Ascending aorta (tissue), 2 donors: ENCODE results near the gene GLUL. TPM values are rescaled to one million over a fixed set of nuclear protein-coding genes. Genes with fewer than 3 reads are reported as not detected.

Experiments
- DNase-seq, 2 donors: peaks; one replicate each; pipeline ENCODE4 v3.0.0-alpha.2; 2019; ENCODE audit warnings: low spot score in 2 of 2
- H3K27ac ChIP-seq, 2 donors: fragments of 200-600 bp; sonication (generic); one replicate each; pipeline ENCODE4 v1.5.1; 2016 to 2017; ENCODE audit warnings: mild to moderate bottlenecking in 1 of 2
- H3K27me3 ChIP-seq: fragments of 200-600 bp; sonication (generic); one replicate; pipeline ENCODE4 v1.5.1; 2017
- H3K36me3 ChIP-seq, 2 donors: fragments of 200-600 bp; sonication (generic); one replicate each; pipeline ENCODE4 v1.5.1; 2016
- H3K4me1 ChIP-seq, 2 donors: fragments of 200-600 bp; sonication (generic); one replicate each; pipeline ENCODE4 v1.5.1; 2016 to 2017; ENCODE audit warnings: mild to moderate bottlenecking in 1 of 2
- H3K4me3 ChIP-seq, 2 donors: fragments of 200-600 bp; sonication (generic); one replicate each; pipeline ENCODE4 v1.5.1; 2016 to 2017; ENCODE audit warnings: mild to moderate bottlenecking in 1 of 2
- H3K9me3 ChIP-seq, 2 donors: fragments of 200-600 bp; sonication (generic); one replicate each; pipeline ENCODE4 v1.5.1; 2016
- intact Hi-C: fragments of 100-400 bp; cut with DNase I; formaldehyde crosslinking; loops from one replicate; pipeline ENCODE4 v1.15.1; 2023
- total RNA-seq: library from RNA; depleted of rRNA; stranded (reverse); fragments of >200 nt; gene quantifications from one replicate; pipeline ENCODE4 v1.1.0, GENCODE V29; 2016
- TF ChIP-seq, protein P1 (sequence below), 3 experiments: fragments of 200-600 bp in 2 of 3; fragments of 450-650 bp in 1 of 3; sonication (generic) in 2 of 3; IDR thresholded peaks; one replicate each; pipeline ENCODE4 v1.5.1; 2016 to 2019; ENCODE audit warnings: antibody characterized with exemption in 3 of 3, mild to moderate bottlenecking in 1 of 3, moderate library complexity in 1 of 3

GLUL gene
- total RNA-seq, 1 donor from 2014 or later, result 1,017 TPM

DNA sequence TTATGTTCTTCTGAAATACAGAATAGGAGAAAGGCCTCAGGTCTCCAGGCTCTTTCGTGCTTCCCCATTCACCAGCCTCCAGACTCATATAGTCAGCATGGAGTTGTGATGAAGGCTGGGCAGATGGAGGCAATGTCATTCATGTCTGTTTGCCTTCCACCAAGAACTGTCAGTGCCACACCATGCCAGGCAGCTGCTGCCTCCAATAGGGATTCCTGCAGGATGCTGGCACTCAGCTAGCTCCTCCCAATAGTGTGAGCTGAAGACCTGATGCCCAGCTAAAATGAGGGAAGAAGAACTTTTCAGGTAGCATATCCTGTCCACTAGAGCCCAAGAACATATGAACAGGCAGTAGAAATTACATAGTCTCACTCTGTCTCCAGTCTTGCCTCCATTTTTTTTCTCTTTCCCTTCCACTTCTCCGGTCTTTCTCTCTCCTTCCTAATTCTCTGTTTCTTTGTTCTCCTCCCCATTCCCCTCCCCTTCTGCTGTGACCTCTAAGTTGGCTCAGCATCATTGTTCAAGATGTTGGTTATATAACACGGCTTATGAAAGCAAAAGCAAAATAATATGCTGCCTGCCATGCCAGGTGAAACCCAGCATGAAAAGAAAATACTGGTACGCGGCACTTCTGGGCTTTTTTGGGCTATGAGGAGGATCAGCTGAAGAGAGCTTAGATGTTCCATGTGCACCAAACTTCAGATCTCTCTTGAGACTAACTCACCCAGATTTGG, 17.3 kb downstream of the GLUL start:
- H3K4me3 ChIP-seq, result no peak overlapping the region
- TF ChIP-seq, protein P1, sequence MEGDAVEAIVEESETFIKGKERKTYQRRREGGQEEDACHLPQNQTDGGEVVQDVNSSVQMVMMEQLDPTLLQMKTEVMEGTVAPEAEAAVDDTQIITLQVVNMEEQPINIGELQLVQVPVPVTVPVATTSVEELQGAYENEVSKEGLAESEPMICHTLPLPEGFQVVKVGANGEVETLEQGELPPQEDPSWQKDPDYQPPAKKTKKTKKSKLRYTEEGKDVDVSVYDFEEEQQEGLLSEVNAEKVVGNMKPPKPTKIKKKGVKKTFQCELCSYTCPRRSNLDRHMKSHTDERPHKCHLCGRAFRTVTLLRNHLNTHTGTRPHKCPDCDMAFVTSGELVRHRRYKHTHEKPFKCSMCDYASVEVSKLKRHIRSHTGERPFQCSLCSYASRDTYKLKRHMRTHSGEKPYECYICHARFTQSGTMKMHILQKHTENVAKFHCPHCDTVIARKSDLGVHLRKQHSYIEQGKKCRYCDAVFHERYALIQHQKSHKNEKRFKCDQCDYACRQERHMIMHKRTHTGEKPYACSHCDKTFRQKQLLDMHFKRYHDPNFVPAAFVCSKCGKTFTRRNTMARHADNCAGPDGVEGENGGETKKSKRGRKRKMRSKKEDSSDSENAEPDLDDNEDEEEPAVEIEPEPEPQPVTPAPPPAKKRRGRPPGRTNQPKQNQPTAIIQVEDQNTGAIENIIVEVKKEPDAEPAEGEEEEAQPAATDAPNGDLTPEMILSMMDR (IDR thresholded peaks at IDR 0.05), result no peak
- intact Hi-C loops, result no loop called here
- no peaks in the 10 kb centered on the region for H3K27me3 ChIP-seq
- no peaks in the 10 kb centered on the region for H3K4me1 ChIP-seq
- DNase-seq, result no peak
- no peaks in the 10 kb centered on the region for H3K9me3 ChIP-seq
- no peak overlapping the region for H3K27ac ChIP-seq
- H3K36me3 ChIP-seq, result no peaks in the 10 kb centered on the region

DNA sequence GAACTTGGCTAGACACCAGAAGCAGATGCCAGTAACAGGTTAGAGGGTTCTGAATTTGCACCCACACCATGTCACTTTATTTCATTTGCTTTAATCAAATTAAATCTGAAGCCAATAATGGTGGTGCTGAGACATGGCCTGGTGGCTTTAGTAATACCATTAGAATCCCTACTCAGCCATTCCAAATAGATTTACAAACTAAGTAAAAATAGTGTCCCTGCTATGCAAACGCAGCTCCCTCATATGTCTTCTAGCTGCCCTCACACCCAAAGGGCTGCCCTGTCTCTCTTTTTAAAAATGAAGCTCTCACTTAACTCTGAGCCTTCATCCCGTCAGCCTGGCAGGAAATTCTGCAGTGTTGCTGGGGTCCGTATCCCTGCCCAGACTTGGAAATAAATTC, 21.1 kb downstream of the GLUL start:
- no peak overlapping the region for H3K27ac ChIP-seq
- intact Hi-C loops, result no loop called here
- DNase-seq, result no peak
- TF ChIP-seq, protein P1 (IDR thresholded peaks at IDR 0.05), result no peak
- H3K36me3 ChIP-seq, result no peaks in the 10 kb centered on the region
- no peak overlapping the region for H3K4me3 ChIP-seq
- no peaks in the 10 kb centered on the region for H3K4me1 ChIP-seq
- H3K9me3 ChIP-seq, result no peaks in the 10 kb centered on the region
- no peaks in the 10 kb centered on the region for H3K27me3 ChIP-seq

DNA sequence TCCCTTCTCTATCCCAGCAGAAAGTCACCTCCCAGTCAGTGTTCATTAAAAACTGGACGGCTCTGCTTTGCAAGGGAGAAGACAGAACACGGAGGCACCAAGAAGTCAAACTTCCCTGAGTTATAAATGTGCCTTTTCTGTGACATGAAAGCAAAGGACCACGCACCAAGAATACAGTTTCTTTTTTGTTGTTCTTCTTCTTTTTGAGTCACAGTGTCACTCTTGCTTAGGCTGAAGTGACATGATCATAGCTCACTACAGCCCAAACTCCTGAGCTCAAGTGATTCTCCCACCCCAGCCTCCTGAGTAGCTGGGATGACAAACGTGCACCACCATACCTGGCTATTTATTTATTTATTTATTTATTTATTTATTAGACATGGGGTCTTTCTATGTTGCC, 22.7 kb downstream of the GLUL start:
- intact Hi-C loops, result no loop called here
- TF ChIP-seq, protein P1 (IDR thresholded peaks at IDR 0.05), result no peak
- Histone ChIP-seq H3K9me3 (no peaks in the 10 kb centered on the region), H3K4me1 (no peaks in the 10 kb centered on the region), H3K36me3 (no peaks in the 10 kb centered on the region), H3K4me3 (no peak overlapping the region), H3K27me3 (no peaks in the 10 kb centered on the region), H3K27ac (no peak overlapping the region)
- DNase-seq, result no peak

DNA sequence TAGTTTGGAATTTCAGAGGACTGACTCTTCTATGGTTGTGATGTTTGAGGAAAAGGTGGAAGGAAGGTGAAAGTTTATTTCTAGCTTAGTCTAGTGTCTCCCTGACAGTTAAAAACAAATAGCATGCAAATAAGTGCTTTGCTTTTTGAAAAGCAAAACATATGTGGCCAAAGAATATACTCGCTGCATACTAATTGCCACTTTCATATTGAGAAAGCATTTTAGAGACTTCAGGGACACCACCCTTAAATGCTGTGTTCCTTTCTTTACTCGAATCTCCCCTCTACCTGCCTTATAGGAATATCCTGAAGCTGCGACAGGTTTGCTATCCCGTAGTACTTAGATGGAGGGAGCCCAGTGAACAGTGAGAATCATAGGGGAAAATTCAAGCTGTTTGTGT, 23.2 kb downstream of the GLUL start:
- no peak overlapping the region for H3K4me3 ChIP-seq

DNA sequence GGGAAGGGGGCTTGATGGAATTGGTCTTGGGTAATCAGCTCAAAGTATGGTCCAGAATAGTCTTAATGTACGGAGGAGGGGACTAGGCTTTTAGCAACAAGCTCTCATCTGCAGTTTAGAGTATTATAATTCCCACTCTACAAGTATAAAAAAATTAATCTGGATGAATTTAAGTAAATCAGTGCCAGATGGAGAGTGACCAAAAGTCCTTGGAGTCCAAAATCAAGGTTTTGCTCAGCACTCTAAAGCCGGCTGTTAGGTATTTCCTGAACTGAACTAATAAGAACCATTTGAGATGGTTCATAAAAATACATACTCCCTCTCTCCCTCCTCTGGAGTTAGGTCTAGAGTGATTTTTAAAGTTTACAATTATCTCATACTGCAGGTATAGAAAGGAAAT, 23.7 kb downstream of the GLUL start:
- no peaks in the 10 kb centered on the region for H3K9me3 ChIP-seq
- DNase-seq, result no peak
- TF ChIP-seq, protein P1 (IDR thresholded peaks at IDR 0.05), result no peak
- no peak overlapping the region for H3K27ac ChIP-seq
- no peaks in the 10 kb centered on the region for H3K36me3 ChIP-seq
- H3K4me3 ChIP-seq, result no peak overlapping the region
- intact Hi-C loops, result no loop called here
- H3K4me1 ChIP-seq, result no peaks in the 10 kb centered on the region
- H3K27me3 ChIP-seq, result no peaks in the 10 kb centered on the region

More for the DNA sequence above, 23.2 kb downstream of the GLUL start:
- TF ChIP-seq, protein P1 (IDR thresholded peaks at IDR 0.05), result no peak
- Histone ChIP-seq H3K4me1 (no peaks in the 10 kb centered on the region), H3K27me3 (no peaks in the 10 kb centered on the region), H3K9me3 (no peaks in the 10 kb centered on the region), H3K27ac (no peak overlapping the region), H3K36me3 (no peaks in the 10 kb centered on the region)
- DNase-seq, result no peak
- intact Hi-C loops, result no loop called here
